GM23338 (cell line): Measurements from ENCODE around the gene CDC42SE1. TPM values are rescaled to one million over a fixed set of nuclear protein-coding genes. Genes with fewer than 3 reads are reported as not detected.

Experiments
- ATAC-seq: fragments of 200-7000 bp; cut with Tn5 transposase; 3 replicates; pipeline ENCODE4 v1.9.1; 2020
- DNase-seq: peaks from one replicate; pipeline ENCODE4 v3.0.0-alpha.2; 2015; ENCODE audit warnings: low spot score
- H2AFZ ChIP-seq: fragments of 200-600 bp; sonication (generic); 2 replicates; pipeline ENCODE4 v1.8.0; 2016; ENCODE audit warnings: antibody characterized with exemption, mild to moderate bottlenecking, moderate library complexity
- H3F3A ChIP-seq: fragments of 200-600 bp; sonication (generic); replicated peaks from 2 replicates; pipeline ENCODE4 v1.8.0; 2017; ENCODE audit warnings: antibody characterized with exemption, mixed run types, low read depth
- H3K27ac ChIP-seq: fragments of 200-600 bp; sonication (generic); 2 replicates; pipeline ENCODE4 v1.6.1; 2016; ENCODE audit warnings: low read depth
- H3K27me3 ChIP-seq: fragments of 200-600 bp; sonication (generic); 2 replicates; pipeline ENCODE4 v1.8.0; 2016; ENCODE audit warnings: mild to moderate bottlenecking, mixed run types, moderate library complexity; ENCODE audit not compliant: insufficient read depth
- H3K36me3 ChIP-seq: fragments of 200-600 bp; sonication (generic); 2 replicates; pipeline ENCODE4 v1.8.0; 2016; ENCODE audit warnings: mild to moderate bottlenecking; ENCODE audit not compliant: insufficient read depth
- H3K4me1 ChIP-seq: fragments of 200-600 bp; sonication (generic); 2 replicates; pipeline ENCODE4 v1.8.0; 2016; ENCODE audit warnings: mild to moderate bottlenecking, moderate library complexity; ENCODE audit not compliant: insufficient read depth
- H3K4me2 ChIP-seq: fragments of 200-600 bp; sonication (generic); 2 replicates; pipeline ENCODE4 v1.7.1; 2017; ENCODE audit warnings: mixed run types
- H3K4me3 ChIP-seq: fragments of 200-600 bp; sonication (generic); 2 replicates; pipeline ENCODE4 v1.6.1; 2016; ENCODE audit warnings: mixed run types
- H3K79me2 ChIP-seq: fragments of 200-600 bp; sonication (generic); replicated peaks from 2 replicates; pipeline ENCODE4 v1.8.0; 2017; ENCODE audit warnings: mild to moderate bottlenecking; ENCODE audit not compliant: insufficient read depth
- H3K9me2 ChIP-seq: fragments of 200-600 bp; sonication (generic); 2 replicates; pipeline ENCODE4 v1.8.0; 2017; ENCODE audit not compliant: insufficient read depth
- H4K20me1 ChIP-seq: fragments of 200-600 bp; sonication (generic); replicated peaks from 2 replicates; pipeline ENCODE4 v1.8.0; 2017; ENCODE audit warnings: mild to moderate bottlenecking; ENCODE audit not compliant: insufficient read depth
- H3K27ac Mint-ChIP-seq: 2 replicates; pipeline ENCODE4 v1.8.0; 2020; ENCODE audit warnings: inconsistent platforms, mild to moderate bottlenecking, moderate library complexity, mixed read lengths
- H3K27me3 Mint-ChIP-seq: 3 replicates; pipeline ENCODE4 v1.8.0; 2022; ENCODE audit warnings: low read depth, mild to moderate bottlenecking, moderate library complexity, mixed read lengths, inconsistent platforms; ENCODE audit not compliant: insufficient read depth, poor library complexity
- H3K36me3 Mint-ChIP-seq: 3 replicates; pipeline ENCODE4 v1.8.0; 2021; ENCODE audit warnings: low read depth, mild to moderate bottlenecking, inconsistent platforms, moderate library complexity, mixed read lengths
- H3K4me1 Mint-ChIP-seq: 3 replicates; pipeline ENCODE4 v1.8.0; 2020; ENCODE audit warnings: mild to moderate bottlenecking, inconsistent platforms, mixed read lengths
- H3K4me3 Mint-ChIP-seq: 3 replicates; pipeline ENCODE4 v1.8.0; 2021; ENCODE audit warnings: moderate library complexity, mild to moderate bottlenecking, inconsistent platforms, mixed read lengths
- H3K9me3 Mint-ChIP-seq: 3 replicates; pipeline ENCODE4 v1.8.0; 2020; ENCODE audit warnings: moderate library complexity, mild to moderate bottlenecking, inconsistent platforms, mixed read lengths
- CREB1 ChIP-seq: fragments of 250-450 bp; sonication (Bioruptor Pico); IDR thresholded peaks from 2 replicates; pipeline ENCODE4 v1.5.0; 2020; ENCODE audit warnings: low read depth, mild to moderate bottlenecking, moderate library complexity
- CTCF ChIP-seq, 2 experiments: fragments of 200-600 bp in 1 of 2; sonication (generic) in 1 of 2; conservative IDR thresholded peaks; 2 replicates each; pipeline versions ENCODE4 v1.5.1 to v1.6.1; 2016 to 2017; ENCODE audit warnings: antibody characterized with exemption in 2 of 2, low read depth in 2 of 2, mild to moderate bottlenecking in 2 of 2, moderate library complexity in 1 of 2
- ETS1 ChIP-seq: IDR thresholded peaks from 2 replicates; pipeline ENCODE4 v1.6.1; 2016; ENCODE audit warnings: antibody characterized with exemption
- EZH2 ChIP-seq: fragments of 200-600 bp; sonication (generic); IDR thresholded peaks from one replicate; pipeline ENCODE4 v1.8.0; 2017; ENCODE audit warnings: antibody characterized with exemption, mild to moderate bottlenecking, low read depth; ENCODE audit not compliant: unreplicated experiment
- EZH2phosphoT487 ChIP-seq: fragments of 200-600 bp; sonication (generic); IDR thresholded peaks from one replicate; pipeline ENCODE4 v1.8.1; 2018; ENCODE audit warnings: antibody characterized with exemption; ENCODE audit not compliant: unreplicated experiment
- NANOG ChIP-seq: IDR thresholded peaks from 2 replicates; pipeline ENCODE4 v1.6.1; 2016; ENCODE audit warnings: antibody characterized with exemption, borderline replicate concordance
- POLR2AphosphoS5 ChIP-seq: IDR thresholded peaks from 2 replicates; pipeline ENCODE4 v1.6.1; 2016; ENCODE audit warnings: antibody characterized with exemption, low read depth
- REST ChIP-seq: IDR thresholded peaks from one replicate; pipeline ENCODE4 v1.6.1; 2018; ENCODE audit warnings: antibody characterized with exemption; ENCODE audit not compliant: unreplicated experiment
- STAT1 ChIP-seq: IDR thresholded peaks from one replicate; pipeline ENCODE4 v1.6.1; 2016; ENCODE audit warnings: antibody characterized with exemption; ENCODE audit not compliant: unreplicated experiment
- ZNF114 ChIP-seq: fragments of 250-450 bp; sonication (Bioruptor Pico); IDR thresholded peaks from 2 replicates; pipeline ENCODE4 v1.5.0; 2020; ENCODE audit warnings: mild to moderate bottlenecking, moderate library complexity
- ZNF331 ChIP-seq: fragments of 250-450 bp; sonication (Bioruptor Pico); IDR thresholded peaks from 2 replicates; pipeline ENCODE4 v1.5.0; 2020; ENCODE audit warnings: low read depth, mild to moderate bottlenecking, moderate library complexity
- ZNF462 ChIP-seq: fragments of 250-450 bp; sonication (Bioruptor Pico); IDR thresholded peaks from 2 replicates; pipeline ENCODE4 v1.5.0; 2020; ENCODE audit warnings: mild to moderate bottlenecking, moderate library complexity
- long read RNA-seq: library from polyadenylated mRNA; unstranded; transcript quantifications from one replicate; pipeline ENCODE4 v2.0.0, GENCODE V29; 2020; ENCODE audit not compliant: unreplicated experiment
- polyA plus RNA-seq: library from polyadenylated mRNA; unstranded; fragments of >200 nt; fragmentation: Nextera tagmentation; extraction: Ambion mirVana; gene quantifications from 2 replicates; pipeline ENCODE4 v1.2.1, GENCODE V29; 2016
- total RNA-seq: library from RNA; depleted of rRNA; stranded (reverse); fragments of >200 nt; shearing (Covaris generic); gene quantifications from 2 replicates; pipeline ENCODE4 v1.2.3, GENCODE V29; 2014; rRNA removed

CDC42SE1 gene
- 44.9 and 49.1 TPM in 2 replicates for total RNA-seq
- 18.3 and 18.4 TPM in 2 replicates for polyA plus RNA-seq
- long read RNA-seq, transcript CDC42SE1-201 (5 exons, 3,045 nt), result major isoform, 13 of 22 reads
- long read RNA-seq, partial matches to known transcripts, result 2 of 22 reads
- long read RNA-seq, other reads (novel, unspliced or antisense), result 6 of 22 reads

GRCh38 chr1:151059109-151060006 is at the start of gene CDC42SE1:
Gene CDC42SE1 (minus strand): TSS chr1:151059622. CDS start chr1:151055730, 3,892 bp downstream.
- peaks cover 16% of the 10 kb centered on the region for H3K36me3 ChIP-seq
- peak within 1 kb of the TSS; percentile 72; the same call in 1 of the 2 replicates for H2AFZ ChIP-seq
- peaks cover 18% of the 10 kb centered on the region for H3K27me3 Mint-ChIP-seq
- H3K4me1 Mint-ChIP-seq, result peaks cover 43% of the 10 kb centered on the region
- peaks cover 29% of the 10 kb centered on the region for H3K4me1 ChIP-seq
- peak within 1 kb of the TSS; percentile 86 for H3K27ac ChIP-seq
- H3K4me3 ChIP-seq, result peak within 1 kb of the TSS; percentile 72
- peaks cover 46% of the 10 kb centered on the region for H3K36me3 Mint-ChIP-seq
- peak within 1 kb of the TSS; percentile 87 for H3K4me2 ChIP-seq
- H3K4me3 Mint-ChIP-seq, result peak within 1 kb of the TSS; percentile 90
- peak within 1 kb of the TSS; percentile 93 for H3K27ac Mint-ChIP-seq
- H3K79me2 ChIP-seq, result peaks cover 84% of the 10 kb centered on the region
- no peaks in the 10 kb centered on the region for H3K9me2 ChIP-seq
- TF ChIP-seq POLR2AphosphoS5, result peak; percentile 94
- peak; percentile 46 to 60 for TF ChIP-seq CTCF (conservative IDR thresholded peaks at IDR 0.05; ENCODE audit: low read depth in 2 of 2)
- TF ChIP-seq EZH2phosphoT487, result no peak
- no peak for TF ChIP-seq REST
- peak; percentile 39; the same call in 1 of the 2 replicates for TF ChIP-seq ETS1
- no peak for TF ChIP-seq ZNF462
- no peak for TF ChIP-seq EZH2
- TF ChIP-seq NANOG, result no peak
- TF ChIP-seq CREB1 (CRISPR knock-in tag), result peak; percentile 22; the same call in 1 of the 2 replicates
- no peak for TF ChIP-seq ZNF331 (CRISPR knock-in tag)
- no peak for TF ChIP-seq STAT1
- no peak for TF ChIP-seq ZNF114 (CRISPR knock-in tag)
- H4K20me1 ChIP-seq, result peaks cover 25% of the 10 kb centered on the region
- H3K27me3 ChIP-seq, result no peaks in the 10 kb centered on the region
- peak; percentile 93 for DNase-seq
- ATAC-seq, result peak; percentile 90
- peaks cover 20% of the 10 kb centered on the region; the same call in 1 of the 2 replicates for H3F3A ChIP-seq
- no peaks in the 10 kb centered on the region; the same call in 2 of the 3 replicates for H3K9me3 Mint-ChIP-seq
